MM.1S (cell line): Measurements from ENCODE around the gene TNRC6A.

Source experiments
- EZH2 ChIP-seq: fragments of 300-600 bp; sonication (generic); optimal IDR thresholded peaks from 2 replicates; pipeline ENCODE3; 2017; ENCODE audit warnings: low read depth, mild to moderate bottlenecking, antibody characterized with exemption, low read length, mixed read lengths
- EZH2phosphoT487 ChIP-seq: fragments of 300-600 bp; sonication (generic); IDR thresholded peaks from 2 replicates; pipeline ENCODE4 v1.6.1; 2018; ENCODE audit warnings: antibody characterized with exemption, low read length
- TF ChIP-seq, protein P1 (sequence below): fragments of 300-600 bp; sonication (generic); IDR thresholded peaks from 2 replicates; pipeline ENCODE4 v1.5.1; 2016; ENCODE audit warnings: antibody characterized with exemption, low read length, mixed read lengths

GRCh38 chr16:24819462-24820040 lies 90.1 kb downstream of the TNRC6A start:
- TF ChIP-seq, protein P1, sequence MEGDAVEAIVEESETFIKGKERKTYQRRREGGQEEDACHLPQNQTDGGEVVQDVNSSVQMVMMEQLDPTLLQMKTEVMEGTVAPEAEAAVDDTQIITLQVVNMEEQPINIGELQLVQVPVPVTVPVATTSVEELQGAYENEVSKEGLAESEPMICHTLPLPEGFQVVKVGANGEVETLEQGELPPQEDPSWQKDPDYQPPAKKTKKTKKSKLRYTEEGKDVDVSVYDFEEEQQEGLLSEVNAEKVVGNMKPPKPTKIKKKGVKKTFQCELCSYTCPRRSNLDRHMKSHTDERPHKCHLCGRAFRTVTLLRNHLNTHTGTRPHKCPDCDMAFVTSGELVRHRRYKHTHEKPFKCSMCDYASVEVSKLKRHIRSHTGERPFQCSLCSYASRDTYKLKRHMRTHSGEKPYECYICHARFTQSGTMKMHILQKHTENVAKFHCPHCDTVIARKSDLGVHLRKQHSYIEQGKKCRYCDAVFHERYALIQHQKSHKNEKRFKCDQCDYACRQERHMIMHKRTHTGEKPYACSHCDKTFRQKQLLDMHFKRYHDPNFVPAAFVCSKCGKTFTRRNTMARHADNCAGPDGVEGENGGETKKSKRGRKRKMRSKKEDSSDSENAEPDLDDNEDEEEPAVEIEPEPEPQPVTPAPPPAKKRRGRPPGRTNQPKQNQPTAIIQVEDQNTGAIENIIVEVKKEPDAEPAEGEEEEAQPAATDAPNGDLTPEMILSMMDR: no peak
- no peak for TF ChIP-seq EZH2
- no peak for TF ChIP-seq EZH2phosphoT487
